Measurements from ENCODE around the gene CCR8. TPM values are rescaled to one million over a fixed set of nuclear protein-coding genes. Genes with fewer than 3 reads are reported as not detected.

CCR8 gene
- total RNA-seq, 2 donors from 2014 or later, result not detected

- WGBS, 2 donors, result 74 to 85% methylated on average over 9 to 10 of the region's 10 CpGs
- peaks cover 20% of the 10 kb centered on the region for H3K4me1 ChIP-seq
- no peaks in the 10 kb centered on the region for H3K9me3 ChIP-seq
- H3K27me3 ChIP-seq, result no peaks in the 10 kb centered on the region
- no peaks in the 10 kb centered on the region for H3K36me3 ChIP-seq (replicated peaks in 1 of 2; ENCODE audit: insufficient read depth in 1 of 2, low read depth in 2 of 2)
- TF ChIP-seq CTCF (IDR thresholded peaks at IDR 0.05), result no peak
- no peak for TF ChIP-seq POLR2A (IDR thresholded peaks at IDR 0.05)
- intact Hi-C loops (cut with DNase I), result loop anchor here (5.0 kb wide), 2 partner anchors 107 to 192 kb away; no protein-coding TSS in a partner anchor
- H3K4me3 ChIP-seq, result no peak overlapping the region
- no peak overlapping the region for H3K27ac ChIP-seq
- ATAC-seq (no peak), DNase-seq (no peak)
Observed at GRCh38 chr3:39294446-39295183, 34.9 kb upstream of the CCR8 start.

- no peaks in the 10 kb centered on the region for H3K27me3 ChIP-seq
- H3K9me3 ChIP-seq, result no peaks in the 10 kb centered on the region
- 82 to 86% methylated on average over 4 to 5 of the region's 5 CpGs for WGBS, 2 donors
- no peaks in the 10 kb centered on the region for H3K36me3 ChIP-seq (replicated peaks in 1 of 2; ENCODE audit: insufficient read depth in 1 of 2, low read depth in 2 of 2)
- H3K4me3 ChIP-seq, result no peak overlapping the region
- H3K4me1 ChIP-seq, result peaks cover 18% of the 10 kb centered on the region
- intact Hi-C loops (cut with DNase I), result no loop called here
- TF ChIP-seq CTCF (IDR thresholded peaks at IDR 0.05), result no peak
- no peak for TF ChIP-seq POLR2A (IDR thresholded peaks at IDR 0.05)
- H3K27ac ChIP-seq, result no peak overlapping the region
- ATAC-seq (no peak), DNase-seq (no peak)
Observed at GRCh38 chr3:39295184-39295775, 34.2 kb upstream of the CCR8 start.

GRCh38 chr3:39296197-39297077, 33.1 kb upstream of the CCR8 start:
- H3K9me3 ChIP-seq, result no peaks in the 10 kb centered on the region
- intact Hi-C loops (cut with DNase I), result no loop called here
- ATAC-seq (no peak), DNase-seq (no peak)
- no peaks in the 10 kb centered on the region for H3K36me3 ChIP-seq (replicated peaks in 1 of 2; ENCODE audit: insufficient read depth in 1 of 2, low read depth in 2 of 2)
- WGBS, 2 donors, result 89 to 93% methylated on average over 4 of the region's 4 CpGs
- TF ChIP-seq CTCF (IDR thresholded peaks at IDR 0.05) (no peak), POLR2A (IDR thresholded peaks at IDR 0.05) (no peak)
- no peak overlapping the region for H3K27ac ChIP-seq
- H3K27me3 ChIP-seq, result no peaks in the 10 kb centered on the region
- peaks cover 7% of the 10 kb centered on the region for H3K4me1 ChIP-seq
- no peak overlapping the region for H3K4me3 ChIP-seq

GRCh38 chr3:39299279-39299678, 30.2 kb upstream of the CCR8 start:
- H3K36me3 ChIP-seq (replicated peaks in 1 of 2; ENCODE audit: insufficient read depth in 1 of 2, low read depth in 2 of 2), result no peaks in the 10 kb centered on the region
- H3K4me3 ChIP-seq, result no peak overlapping the region
- H3K9me3 ChIP-seq, result no peaks in the 10 kb centered on the region
- intact Hi-C loops (cut with DNase I), result no loop called here
- no peak for DNase-seq
- no peak for ATAC-seq
- TF ChIP-seq CTCF (IDR thresholded peaks at IDR 0.05), result no peak
- no peak for TF ChIP-seq POLR2A (IDR thresholded peaks at IDR 0.05)
- H3K27ac ChIP-seq, result no peak overlapping the region
- H3K4me1 ChIP-seq, result no peaks in the 10 kb centered on the region
- no peaks in the 10 kb centered on the region for H3K27me3 ChIP-seq
